Gastroesophageal sphincter (tissue), 3 donors: Measurements from ENCODE around the gene CCL28.

Experiments
- CTCF ChIP-seq, 4 experiments: fragments of 200-600 bp in 2 of 4; fragments of 450-650 bp in 2 of 4; sonication (generic) in 1 of 4; IDR thresholded peaks; one replicate each; pipeline ENCODE4 v1.5.1; 2017 to 2019; ENCODE audit warnings: antibody characterized with exemption in 4 of 4, mild to moderate bottlenecking in 2 of 4, moderate library complexity in 2 of 4
- EP300 ChIP-seq: sonication (generic); formaldehyde crosslinking; IDR thresholded peaks from one replicate; pipeline ENCODE4 v1.6.1; 2017; ENCODE audit warnings: antibody characterized with exemption, mild to moderate bottlenecking
- POLR2A ChIP-seq, 2 donors: fragments of 450-650 bp; IDR thresholded peaks; one replicate each; pipeline ENCODE4 v1.6.1; 2017; ENCODE audit warnings: antibody characterized with exemption in 2 of 2, mild to moderate bottlenecking in 2 of 2, moderate library complexity in 1 of 2
- POLR2AphosphoS5 ChIP-seq: sonication (generic); formaldehyde crosslinking; IDR thresholded peaks from one replicate; pipeline ENCODE4 v1.6.1; 2017; ENCODE audit warnings: antibody characterized with exemption

- TF ChIP-seq CTCF (IDR thresholded peaks at IDR 0.05), result no peak
- TF ChIP-seq POLR2AphosphoS5, result no peak
- no peak for TF ChIP-seq POLR2A (IDR thresholded peaks at IDR 0.05)
- TF ChIP-seq EP300, result no peak
Observed at GRCh38 chr5:43401827-43402226, 10.4 kb downstream of the CCL28 start.
